ENCODE measurements around the gene EIF3L.

EIF3L gene

DNA sequence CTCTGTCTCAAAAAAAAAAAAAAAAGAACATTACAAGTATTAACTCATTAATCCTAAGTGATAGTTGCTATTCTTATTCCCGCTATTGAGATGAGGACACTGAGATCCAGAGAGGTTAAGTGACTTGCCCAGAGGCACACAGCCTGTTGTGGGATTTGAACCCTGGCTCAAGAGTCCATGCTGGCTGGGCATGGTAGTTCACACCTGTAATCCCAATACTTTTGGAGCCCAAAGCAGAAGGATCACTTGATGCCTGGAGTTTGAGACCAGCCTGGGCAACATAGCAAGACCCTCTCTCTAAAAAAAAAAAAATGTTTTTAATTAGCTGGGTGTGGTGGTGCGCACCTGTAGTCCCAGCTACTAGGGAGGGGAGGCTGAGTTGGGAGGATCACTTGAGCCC is 37.4 kb upstream of the EIF3L start:
- Histone ChIP-seq H3K27me3 (ENCODE audit: control insufficient read depth, low read length) (peaks cover 9% of the 10 kb centered on the region), H3K36me3 (ENCODE audit: control insufficient read depth, low read length) (no peaks in the 10 kb centered on the region), H3K79me2 (ENCODE audit: control insufficient read depth, low read length) (no peaks in the 10 kb centered on the region), H4K20me1 (ENCODE audit: control insufficient read depth, insufficient read depth, low read depth, low read length) (no peaks in the 10 kb centered on the region), H3K9me2 (replicated peaks; ENCODE audit: control insufficient read depth, low read length) (no peaks in the 10 kb centered on the region), H3K4me2 (ENCODE audit: low read length) (no peak overlapping the region), H3K27ac (ENCODE audit: low read depth, low read length) (no peak overlapping the region), H3K9me3 (ENCODE audit: control insufficient read depth, insufficient read depth, low read length) (no peaks in the 10 kb centered on the region), H3K4me3 (ENCODE audit: low read length) (no peak overlapping the region), H3F3A (ENCODE audit: control insufficient read depth, insufficient read depth) (peaks cover 2% of the 10 kb centered on the region; the same call in 1 of the 2 replicates), H3K4me1 (ENCODE audit: control insufficient read depth, low read length) (peaks cover 19% of the 10 kb centered on the region)
- no peak for TF ChIP-seq EZH2phosphoT487 (IDR thresholded peaks at IDR 0.05; ENCODE audit: borderline replicate concordance, low read length)
- TF ChIP-seq, protein P1, sequence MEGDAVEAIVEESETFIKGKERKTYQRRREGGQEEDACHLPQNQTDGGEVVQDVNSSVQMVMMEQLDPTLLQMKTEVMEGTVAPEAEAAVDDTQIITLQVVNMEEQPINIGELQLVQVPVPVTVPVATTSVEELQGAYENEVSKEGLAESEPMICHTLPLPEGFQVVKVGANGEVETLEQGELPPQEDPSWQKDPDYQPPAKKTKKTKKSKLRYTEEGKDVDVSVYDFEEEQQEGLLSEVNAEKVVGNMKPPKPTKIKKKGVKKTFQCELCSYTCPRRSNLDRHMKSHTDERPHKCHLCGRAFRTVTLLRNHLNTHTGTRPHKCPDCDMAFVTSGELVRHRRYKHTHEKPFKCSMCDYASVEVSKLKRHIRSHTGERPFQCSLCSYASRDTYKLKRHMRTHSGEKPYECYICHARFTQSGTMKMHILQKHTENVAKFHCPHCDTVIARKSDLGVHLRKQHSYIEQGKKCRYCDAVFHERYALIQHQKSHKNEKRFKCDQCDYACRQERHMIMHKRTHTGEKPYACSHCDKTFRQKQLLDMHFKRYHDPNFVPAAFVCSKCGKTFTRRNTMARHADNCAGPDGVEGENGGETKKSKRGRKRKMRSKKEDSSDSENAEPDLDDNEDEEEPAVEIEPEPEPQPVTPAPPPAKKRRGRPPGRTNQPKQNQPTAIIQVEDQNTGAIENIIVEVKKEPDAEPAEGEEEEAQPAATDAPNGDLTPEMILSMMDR (IDR thresholded peaks at IDR 0.05; ENCODE audit: low read depth, low read length, poor library complexity, severe bottlenecking) = no peak

DNA sequence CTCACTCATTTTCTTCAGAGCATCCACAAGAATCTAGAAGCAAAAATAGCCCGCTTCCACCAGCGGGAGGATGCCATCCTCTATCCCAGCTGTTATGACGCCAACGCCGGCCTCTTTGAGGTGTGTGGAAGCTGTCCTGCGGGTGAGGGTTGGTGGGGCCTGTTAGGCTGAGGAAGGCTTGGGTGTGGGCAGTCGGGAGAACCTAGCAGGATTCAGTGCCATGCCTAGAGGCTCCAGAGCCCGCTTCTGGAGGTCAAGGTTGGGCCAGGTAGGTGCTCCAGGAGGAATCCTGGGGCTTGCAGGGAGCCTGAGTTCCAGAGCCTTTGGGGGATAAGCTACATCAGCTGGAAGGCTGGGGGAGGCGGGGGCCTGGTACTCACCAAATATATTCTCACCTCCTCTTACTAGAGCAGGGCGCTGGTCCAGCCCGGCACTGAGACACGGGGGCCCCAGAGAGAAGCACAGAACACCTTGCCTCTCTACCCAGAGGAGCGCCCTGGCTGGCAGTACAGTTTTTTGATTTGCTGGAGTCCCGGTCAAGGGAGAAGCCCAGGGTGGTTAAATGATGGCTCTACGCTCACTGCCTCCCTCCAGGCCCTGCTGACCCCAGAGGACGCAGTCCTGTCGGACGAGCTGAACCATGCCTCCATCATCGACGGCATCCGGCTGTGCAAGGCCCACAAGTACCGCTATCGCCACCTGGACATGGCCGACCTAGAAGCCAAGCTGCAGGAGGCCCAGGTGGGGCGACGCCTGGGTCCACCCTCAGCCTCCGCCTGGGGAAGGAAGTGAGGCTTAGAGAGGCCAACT is 36.1 kb upstream of the EIF3L start:
- Histone ChIP-seq H3K27me3 (ENCODE audit: control insufficient read depth, low read length) (peaks cover 6% of the 10 kb centered on the region), H3K9me2 (replicated peaks; ENCODE audit: control insufficient read depth, low read length) (no peaks in the 10 kb centered on the region), H3K9me3 (ENCODE audit: control insufficient read depth, insufficient read depth, low read length) (no peaks in the 10 kb centered on the region), H4K20me1 (ENCODE audit: control insufficient read depth, insufficient read depth, low read depth, low read length) (no peaks in the 10 kb centered on the region), H3K79me2 (ENCODE audit: control insufficient read depth, low read length) (no peaks in the 10 kb centered on the region), H3K4me2 (ENCODE audit: low read length) (no peak overlapping the region), H3F3A (ENCODE audit: control insufficient read depth, insufficient read depth) (no peaks in the 10 kb centered on the region), H3K27ac (ENCODE audit: low read depth, low read length) (no peak overlapping the region), H3K4me3 (ENCODE audit: low read length) (no peak overlapping the region), H3K36me3 (ENCODE audit: control insufficient read depth, low read length) (no peaks in the 10 kb centered on the region), H3K4me1 (ENCODE audit: control insufficient read depth, low read length) (peaks cover 19% of the 10 kb centered on the region)
- TF ChIP-seq, protein P1 (IDR thresholded peaks at IDR 0.05; ENCODE audit: low read depth, low read length, poor library complexity, severe bottlenecking) = no peak
- no peak for TF ChIP-seq EZH2phosphoT487 (IDR thresholded peaks at IDR 0.05; ENCODE audit: borderline replicate concordance, low read length)

DNA sequence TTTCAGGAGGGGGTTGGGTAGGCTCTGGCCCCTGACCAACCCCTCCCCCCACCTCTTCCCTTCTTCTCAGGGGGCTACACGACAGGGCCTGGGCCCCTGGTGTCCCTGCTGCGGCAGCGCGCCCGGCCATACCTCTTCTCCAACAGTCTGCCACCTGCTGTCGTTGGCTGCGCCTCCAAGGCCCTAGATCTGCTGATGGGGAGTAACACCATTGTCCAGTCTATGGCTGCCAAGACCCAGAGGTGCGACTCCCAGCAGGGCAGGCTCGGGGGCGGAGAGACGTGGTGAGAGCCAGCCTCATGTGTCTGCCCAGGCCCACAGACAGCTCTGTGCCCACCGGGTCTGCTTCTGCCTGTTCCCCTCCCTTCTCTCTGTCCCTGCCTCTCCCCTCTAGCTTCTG is 33.6 kb upstream of the EIF3L start:
- Histone ChIP-seq H4K20me1 (ENCODE audit: control insufficient read depth, insufficient read depth, low read depth, low read length) (no peaks in the 10 kb centered on the region), H3K36me3 (ENCODE audit: control insufficient read depth, low read length) (no peaks in the 10 kb centered on the region), H3K9me2 (replicated peaks; ENCODE audit: control insufficient read depth, low read length) (no peaks in the 10 kb centered on the region), H3F3A (ENCODE audit: control insufficient read depth, insufficient read depth) (no peaks in the 10 kb centered on the region), H3K4me3 (ENCODE audit: low read length) (no peak overlapping the region), H3K79me2 (ENCODE audit: control insufficient read depth, low read length) (no peaks in the 10 kb centered on the region), H3K4me1 (ENCODE audit: control insufficient read depth, low read length) (peaks cover 20% of the 10 kb centered on the region), H3K4me2 (ENCODE audit: low read length) (no peak overlapping the region), H3K9me3 (ENCODE audit: control insufficient read depth, insufficient read depth, low read length) (no peaks in the 10 kb centered on the region), H3K27me3 (ENCODE audit: control insufficient read depth, low read length) (peaks cover 20% of the 10 kb centered on the region), H3K27ac (ENCODE audit: low read depth, low read length) (no peak overlapping the region)
- TF ChIP-seq EZH2phosphoT487 (IDR thresholded peaks at IDR 0.05; ENCODE audit: borderline replicate concordance, low read length) = no peak
- TF ChIP-seq, protein P1 (IDR thresholded peaks at IDR 0.05; ENCODE audit: low read depth, low read length, poor library complexity, severe bottlenecking) = no peak
